ENCODE measurements around the gene KCNQ1.

KCNQ1 gene

DNA sequence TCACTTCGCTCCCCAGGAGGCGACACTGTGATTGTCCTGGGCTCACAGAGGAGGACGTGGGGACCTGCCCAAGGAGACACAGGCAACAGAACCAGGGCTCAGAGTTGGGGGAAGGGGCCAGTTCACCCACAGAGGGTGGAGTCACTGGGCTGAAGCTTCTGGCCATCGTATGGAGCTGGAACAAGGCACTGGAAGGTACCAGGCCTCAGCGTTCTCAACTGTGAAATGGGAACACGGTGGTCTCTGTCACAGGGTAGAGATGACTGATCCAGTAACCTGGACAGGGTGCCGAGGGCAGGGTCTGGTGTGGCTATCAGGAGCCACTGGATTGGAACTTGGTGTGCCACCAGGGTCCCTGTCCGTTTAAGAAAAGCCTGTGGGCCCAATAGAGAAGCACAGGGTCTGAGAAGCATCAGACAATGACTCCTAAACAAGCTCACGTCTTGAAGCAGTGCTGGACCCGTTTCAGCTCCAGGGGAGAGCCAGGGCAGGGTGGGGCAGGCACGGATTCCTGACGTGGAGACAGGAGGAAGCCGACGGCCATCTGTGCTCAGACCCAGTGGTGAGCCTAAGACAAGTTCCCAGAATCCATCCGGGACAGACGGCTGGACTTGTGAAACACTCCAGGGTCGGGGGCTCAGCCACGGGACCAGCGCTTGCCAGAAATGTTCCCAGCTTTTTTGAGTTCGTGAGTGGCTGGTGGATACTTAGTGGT lies 280.0 kb downstream of the KCNQ1 start:
- TF ChIP-seq, protein P1, sequence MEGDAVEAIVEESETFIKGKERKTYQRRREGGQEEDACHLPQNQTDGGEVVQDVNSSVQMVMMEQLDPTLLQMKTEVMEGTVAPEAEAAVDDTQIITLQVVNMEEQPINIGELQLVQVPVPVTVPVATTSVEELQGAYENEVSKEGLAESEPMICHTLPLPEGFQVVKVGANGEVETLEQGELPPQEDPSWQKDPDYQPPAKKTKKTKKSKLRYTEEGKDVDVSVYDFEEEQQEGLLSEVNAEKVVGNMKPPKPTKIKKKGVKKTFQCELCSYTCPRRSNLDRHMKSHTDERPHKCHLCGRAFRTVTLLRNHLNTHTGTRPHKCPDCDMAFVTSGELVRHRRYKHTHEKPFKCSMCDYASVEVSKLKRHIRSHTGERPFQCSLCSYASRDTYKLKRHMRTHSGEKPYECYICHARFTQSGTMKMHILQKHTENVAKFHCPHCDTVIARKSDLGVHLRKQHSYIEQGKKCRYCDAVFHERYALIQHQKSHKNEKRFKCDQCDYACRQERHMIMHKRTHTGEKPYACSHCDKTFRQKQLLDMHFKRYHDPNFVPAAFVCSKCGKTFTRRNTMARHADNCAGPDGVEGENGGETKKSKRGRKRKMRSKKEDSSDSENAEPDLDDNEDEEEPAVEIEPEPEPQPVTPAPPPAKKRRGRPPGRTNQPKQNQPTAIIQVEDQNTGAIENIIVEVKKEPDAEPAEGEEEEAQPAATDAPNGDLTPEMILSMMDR (conservative IDR thresholded peaks at IDR 0.05; ENCODE audit: low read length): no peak
- no peak for TF ChIP-seq EZH2phosphoT487 (IDR thresholded peaks at IDR 0.05; ENCODE audit: borderline replicate concordance)
- no peak overlapping the region for H2AFZ ChIP-seq (ENCODE audit: low read length)

DNA sequence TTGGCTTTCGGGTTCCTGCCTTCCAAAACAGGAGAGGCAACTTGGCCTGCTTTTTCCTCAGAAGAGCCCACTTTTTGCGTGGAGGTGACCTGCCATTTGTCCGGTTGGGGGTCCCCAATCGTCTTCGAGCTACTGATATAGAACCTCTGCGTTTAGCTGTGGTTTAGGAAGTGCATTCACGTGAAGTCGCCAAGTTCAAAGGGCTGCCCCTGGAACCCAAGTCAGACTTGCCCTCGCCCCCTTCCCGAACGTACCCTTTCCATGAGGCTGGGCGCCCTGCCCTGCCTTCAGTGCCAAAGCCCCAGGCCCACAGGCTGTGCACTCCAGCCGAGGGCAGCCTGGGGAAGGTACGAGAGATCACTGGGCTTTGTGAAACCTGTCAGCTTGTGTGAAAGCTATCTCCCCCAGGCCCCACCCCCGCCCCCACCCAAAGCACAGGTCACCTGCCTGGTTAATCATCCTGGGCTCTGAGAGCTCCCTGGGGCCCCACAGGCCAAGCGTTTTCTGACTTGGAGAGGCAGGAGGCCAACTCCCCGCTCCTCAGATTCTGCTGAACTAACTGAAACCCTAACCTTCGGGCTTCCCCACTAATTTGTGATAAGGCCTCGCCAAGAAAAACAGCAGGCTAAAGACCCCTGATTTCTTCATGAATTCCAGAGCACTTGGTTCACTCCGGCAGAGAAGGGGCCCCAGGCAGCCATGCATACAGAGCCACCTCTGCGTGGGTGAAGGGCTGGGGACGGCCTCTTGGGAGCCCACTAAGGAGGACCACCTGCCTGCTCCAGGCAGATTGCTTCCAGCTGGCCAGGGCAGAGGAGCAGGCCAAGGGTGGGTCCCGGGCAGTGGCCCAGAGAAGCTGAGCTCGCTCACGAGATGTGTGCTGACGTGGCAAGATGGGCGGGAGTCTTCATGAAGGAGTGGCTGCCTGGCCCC lies 280.8 kb downstream of the KCNQ1 start:
- Histone ChIP-seq H2AFZ (ENCODE audit: low read length) (no peak overlapping the region), H4K20me1 (ENCODE audit: insufficient read depth, low read length, poor library complexity, severe bottlenecking) (no peaks in the 10 kb centered on the region)

More for the DNA sequence above, 280.0 kb downstream of the KCNQ1 start:
- Histone ChIP-seq H3F3A (ENCODE audit: low read depth) (no peaks in the 10 kb centered on the region), H3K4me2 (ENCODE audit: low read depth, low read length, poor library complexity, severe bottlenecking) (no peak overlapping the region), H3K27me3 (ENCODE audit: insufficient read depth, low read length, poor library complexity, severe bottlenecking) (no peaks in the 10 kb centered on the region), H3K9ac (ENCODE audit: low read depth, low read length, poor library complexity, severe bottlenecking) (no peak overlapping the region), H3K4me3 (ENCODE audit: low read length, poor library complexity, severe bottlenecking) (no peak overlapping the region), H3K36me3 (ENCODE audit: insufficient read depth, low read length) (no peaks in the 10 kb centered on the region), H3K9me3 (ENCODE audit: insufficient read depth, low read depth, low read length) (no peaks in the 10 kb centered on the region), H4K20me1 (ENCODE audit: insufficient read depth, low read length, poor library complexity, severe bottlenecking) (no peaks in the 10 kb centered on the region), H3K9me2 (replicated peaks; ENCODE audit: low read depth, low read length) (no peaks in the 10 kb centered on the region), H3K79me2 (ENCODE audit: insufficient read depth, low read length) (no peaks in the 10 kb centered on the region), H3K4me1 (ENCODE audit: insufficient read depth, low read length, poor library complexity, severe bottlenecking) (no peaks in the 10 kb centered on the region)

DNA sequence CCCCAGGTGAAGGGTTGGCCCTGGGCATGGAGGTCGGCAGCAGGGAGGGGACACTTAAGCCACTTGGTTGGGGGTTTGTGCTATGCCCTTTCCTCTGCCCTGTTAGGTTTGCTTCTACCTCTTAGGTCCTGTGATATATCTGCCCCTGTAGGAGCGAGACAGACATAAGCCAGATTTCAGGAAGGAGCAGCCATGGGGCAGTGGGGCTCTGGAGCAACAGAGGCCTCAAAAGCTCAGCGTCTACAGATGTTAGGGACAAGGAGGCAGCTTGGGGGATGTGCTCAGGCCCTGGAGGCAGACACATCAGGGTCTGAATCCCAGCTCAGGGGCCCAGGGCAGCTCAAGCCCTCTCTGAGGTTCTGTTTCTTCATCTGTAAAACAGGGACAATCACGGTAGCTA lies 282.2 kb downstream of the KCNQ1 start:
- Histone ChIP-seq H3K9ac (ENCODE audit: low read depth, low read length, poor library complexity, severe bottlenecking) (no peak overlapping the region), H3K36me3 (ENCODE audit: insufficient read depth, low read length) (no peaks in the 10 kb centered on the region), H3F3A (ENCODE audit: low read depth) (no peaks in the 10 kb centered on the region), H2AFZ (ENCODE audit: low read length) (no peak overlapping the region), H3K4me1 (ENCODE audit: insufficient read depth, low read length, poor library complexity, severe bottlenecking) (no peaks in the 10 kb centered on the region), H3K9me3 (ENCODE audit: insufficient read depth, low read depth, low read length) (no peaks in the 10 kb centered on the region), H3K4me2 (ENCODE audit: low read depth, low read length, poor library complexity, severe bottlenecking) (no peak overlapping the region), H3K27me3 (ENCODE audit: insufficient read depth, low read length, poor library complexity, severe bottlenecking) (no peaks in the 10 kb centered on the region), H3K9me2 (replicated peaks; ENCODE audit: low read depth, low read length) (no peaks in the 10 kb centered on the region), H3K79me2 (ENCODE audit: insufficient read depth, low read length) (no peaks in the 10 kb centered on the region), H4K20me1 (ENCODE audit: insufficient read depth, low read length, poor library complexity, severe bottlenecking) (no peaks in the 10 kb centered on the region), H3K4me3 (ENCODE audit: low read length, poor library complexity, severe bottlenecking) (no peak overlapping the region)
- TF ChIP-seq, protein P1 (conservative IDR thresholded peaks at IDR 0.05; ENCODE audit: low read length): no peak
- TF ChIP-seq EZH2phosphoT487 (IDR thresholded peaks at IDR 0.05; ENCODE audit: borderline replicate concordance): no peak

More for the DNA sequence above, 280.8 kb downstream of the KCNQ1 start:
- Histone ChIP-seq H3K4me1 (ENCODE audit: insufficient read depth, low read length, poor library complexity, severe bottlenecking) (no peaks in the 10 kb centered on the region), H3K79me2 (ENCODE audit: insufficient read depth, low read length) (no peaks in the 10 kb centered on the region), H3F3A (ENCODE audit: low read depth) (no peaks in the 10 kb centered on the region), H3K9me3 (ENCODE audit: insufficient read depth, low read depth, low read length) (no peaks in the 10 kb centered on the region), H3K36me3 (ENCODE audit: insufficient read depth, low read length) (no peaks in the 10 kb centered on the region), H3K9ac (ENCODE audit: low read depth, low read length, poor library complexity, severe bottlenecking) (no peak overlapping the region), H3K27me3 (ENCODE audit: insufficient read depth, low read length, poor library complexity, severe bottlenecking) (no peaks in the 10 kb centered on the region), H3K9me2 (replicated peaks; ENCODE audit: low read depth, low read length) (no peaks in the 10 kb centered on the region), H3K4me2 (ENCODE audit: low read depth, low read length, poor library complexity, severe bottlenecking) (no peak overlapping the region), H3K4me3 (ENCODE audit: low read length, poor library complexity, severe bottlenecking) (no peak overlapping the region)
- TF ChIP-seq, protein P1 (conservative IDR thresholded peaks at IDR 0.05; ENCODE audit: low read length): no peak
- no peak for TF ChIP-seq EZH2phosphoT487 (IDR thresholded peaks at IDR 0.05; ENCODE audit: borderline replicate concordance)

Data from Loucy (cell line).